Measurements from ENCODE around the gene LRRC61. TPM values are rescaled to one million over a fixed set of nuclear protein-coding genes. Genes with fewer than 3 reads are reported as not detected.

Gene LRRC61
- total RNA-seq, 2 donors from 2014 or later, result 4.6 to 10.2 TPM

- H3K9me3 ChIP-seq, result no peaks in the 10 kb centered on the region
- peaks cover 8 to 30% of the 10 kb centered on the region in 2 donors for H3K4me1 ChIP-seq (ENCODE audit: control insufficient read depth in 1 of 2, low read depth in 2 of 2)
- DNase-seq (ENCODE audit: low spot score), result no peak
- no peak for TF ChIP-seq CTCF (IDR thresholded peaks at IDR 0.05)
- no peaks in the 10 kb centered on the region for H3K27me3 ChIP-seq (replicated peaks; ENCODE audit: insufficient read depth)
- no peak for ATAC-seq (ENCODE audit: insufficient number of reproducible peaks, low FRiP score, low read depth)
- H3K36me3 ChIP-seq, result peaks cover 14% of the 10 kb centered on the region
- peak overlapping the region; percentile 86 for H3K4me3 ChIP-seq
- peak overlapping the region; percentile 82 to 94 for H3K27ac ChIP-seq
Measured at GRCh38 chr7:150367677-150368095, 44.5 kb downstream of the LRRC61 start.

- DNase-seq (ENCODE audit: low spot score) (peak; percentile 78), ATAC-seq (ENCODE audit: insufficient number of reproducible peaks, low FRiP score, low read depth) (peak; percentile 82)
- Histone ChIP-seq H3K4me3 (peak within 1 kb of the TSS; percentile 86), H3K36me3 (peaks cover 20% of the 10 kb centered on the region), H3K9me3 (no peaks in the 10 kb centered on the region), H3K27me3 (replicated peaks; ENCODE audit: insufficient read depth) (no peaks in the 10 kb centered on the region), H3K27ac (peak within 1 kb of the TSS; percentile 82 to 94), H3K4me1 (ENCODE audit: control insufficient read depth in 1 of 2, low read depth in 2 of 2) (peaks cover 8 to 35% of the 10 kb centered on the region in 2 donors)
- no peak for TF ChIP-seq CTCF (IDR thresholded peaks at IDR 0.05)
Measured at GRCh38 chr7:150368096-150368883, 45.1 kb downstream of the LRRC61 start, which contains the start of gene REPIN1. TSS of gene REPIN1 (plus strand) at chr7:150368822. CDS start at chr7:150369712, 890 bp downstream.

- H3K36me3 ChIP-seq, result peaks cover 24% of the 10 kb centered on the region
- H3K27me3 ChIP-seq (replicated peaks; ENCODE audit: insufficient read depth), result no peaks in the 10 kb centered on the region
- peak overlapping the region; percentile 82 to 94 for H3K27ac ChIP-seq
- ATAC-seq (ENCODE audit: insufficient number of reproducible peaks, low FRiP score, low read depth) (peak; percentile 29), DNase-seq (ENCODE audit: low spot score) (no peak)
- peaks cover 8 to 36% of the 10 kb centered on the region in 2 donors for H3K4me1 ChIP-seq (ENCODE audit: control insufficient read depth in 1 of 2, low read depth in 2 of 2)
- no peaks in the 10 kb centered on the region for H3K9me3 ChIP-seq
- TF ChIP-seq CTCF (IDR thresholded peaks at IDR 0.05), result no peak
- H3K4me3 ChIP-seq, result peak overlapping the region; percentile 86
Measured at GRCh38 chr7:150368884-150369747, 46.0 kb downstream of the LRRC61 start.

GRCh38 chr7:150369748-150370501, 46.8 kb downstream of the LRRC61 start:
- no peaks in the 10 kb centered on the region for H3K9me3 ChIP-seq
- peaks cover 8 to 36% of the 10 kb centered on the region in 2 donors for H3K4me1 ChIP-seq (ENCODE audit: control insufficient read depth in 1 of 2, low read depth in 2 of 2)
- TF ChIP-seq CTCF (IDR thresholded peaks at IDR 0.05), result no peak
- peaks cover 30% of the 10 kb centered on the region for H3K36me3 ChIP-seq
- DNase-seq (ENCODE audit: low spot score) (no peak), ATAC-seq (ENCODE audit: insufficient number of reproducible peaks, low FRiP score, low read depth) (no peak)
- H3K27ac ChIP-seq, result peak overlapping the region; percentile 82 to 94
- peak overlapping the region; percentile 86 for H3K4me3 ChIP-seq
- H3K27me3 ChIP-seq (replicated peaks; ENCODE audit: insufficient read depth), result no peaks in the 10 kb centered on the region

All from thoracic aorta (tissue), 2 donors.